Activated CD8-positive, alpha-beta memory T cell treated with anti-CD3 and anti-CD28 coated beads, Interleukin-2, amount 50 U/mL, for 4 hours (primary cell): ENCODE measurements around the gene DRG2.

Experiments used
- DNase-seq: peaks from one replicate; pipeline ENCODE4 v3.0.0-alpha.2; 2020

DRG2 gene, protein sequence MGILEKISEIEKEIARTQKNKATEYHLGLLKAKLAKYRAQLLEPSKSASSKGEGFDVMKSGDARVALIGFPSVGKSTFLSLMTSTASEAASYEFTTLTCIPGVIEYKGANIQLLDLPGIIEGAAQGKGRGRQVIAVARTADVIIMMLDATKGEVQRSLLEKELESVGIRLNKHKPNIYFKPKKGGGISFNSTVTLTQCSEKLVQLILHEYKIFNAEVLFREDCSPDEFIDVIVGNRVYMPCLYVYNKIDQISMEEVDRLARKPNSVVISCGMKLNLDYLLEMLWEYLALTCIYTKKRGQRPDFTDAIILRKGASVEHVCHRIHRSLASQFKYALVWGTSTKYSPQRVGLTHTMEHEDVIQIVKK

DNA sequence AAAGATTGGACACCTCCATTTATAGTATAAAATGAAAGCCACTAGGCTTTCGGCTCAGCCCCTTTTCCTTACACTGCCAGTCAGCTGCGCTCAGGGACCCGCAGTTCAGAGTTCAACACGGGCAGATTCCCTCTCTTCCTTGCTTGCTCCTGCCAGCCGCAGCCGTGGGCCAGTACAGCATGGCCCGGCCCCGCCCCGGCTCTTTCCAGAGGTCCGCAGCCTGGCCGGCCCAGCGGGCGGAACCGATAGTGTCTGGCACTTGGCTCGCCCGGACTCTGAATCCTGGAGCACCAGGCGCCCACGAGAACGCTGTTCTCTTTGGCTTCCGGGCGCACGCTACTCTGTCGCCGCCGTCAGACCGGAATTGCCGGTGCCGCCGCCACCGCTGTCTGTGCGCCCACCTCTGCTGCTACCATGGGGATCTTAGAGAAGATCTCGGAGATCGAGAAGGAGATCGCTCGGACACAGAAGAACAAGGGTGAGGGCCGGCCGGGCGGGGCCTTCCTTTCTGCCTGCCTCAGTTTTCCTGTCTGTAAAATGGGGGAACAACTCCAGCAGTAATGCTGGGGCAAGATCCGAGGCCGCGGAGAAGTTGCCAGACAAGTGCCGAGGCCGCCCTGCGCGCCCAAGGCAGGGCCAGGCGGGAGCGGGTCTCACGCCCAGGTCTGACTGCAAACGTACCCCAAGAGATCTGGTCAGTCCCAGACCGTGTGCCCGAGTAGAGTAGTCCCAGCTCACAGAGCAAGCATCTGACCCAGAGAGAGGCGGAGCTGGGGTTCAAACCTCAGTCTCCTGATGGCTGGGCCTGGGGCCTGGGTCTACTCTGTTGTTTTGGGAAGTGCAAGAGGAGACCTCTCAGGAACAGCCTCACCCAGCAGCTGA, at the start of gene DRG2:
Gene DRG2, plus strand, starts transcription at position 339 of the 882 bp plus-strand sequence. Its CDS starts 76 bp downstream, at position 415.
- DNase-seq, result peak; percentile 86

DNA sequence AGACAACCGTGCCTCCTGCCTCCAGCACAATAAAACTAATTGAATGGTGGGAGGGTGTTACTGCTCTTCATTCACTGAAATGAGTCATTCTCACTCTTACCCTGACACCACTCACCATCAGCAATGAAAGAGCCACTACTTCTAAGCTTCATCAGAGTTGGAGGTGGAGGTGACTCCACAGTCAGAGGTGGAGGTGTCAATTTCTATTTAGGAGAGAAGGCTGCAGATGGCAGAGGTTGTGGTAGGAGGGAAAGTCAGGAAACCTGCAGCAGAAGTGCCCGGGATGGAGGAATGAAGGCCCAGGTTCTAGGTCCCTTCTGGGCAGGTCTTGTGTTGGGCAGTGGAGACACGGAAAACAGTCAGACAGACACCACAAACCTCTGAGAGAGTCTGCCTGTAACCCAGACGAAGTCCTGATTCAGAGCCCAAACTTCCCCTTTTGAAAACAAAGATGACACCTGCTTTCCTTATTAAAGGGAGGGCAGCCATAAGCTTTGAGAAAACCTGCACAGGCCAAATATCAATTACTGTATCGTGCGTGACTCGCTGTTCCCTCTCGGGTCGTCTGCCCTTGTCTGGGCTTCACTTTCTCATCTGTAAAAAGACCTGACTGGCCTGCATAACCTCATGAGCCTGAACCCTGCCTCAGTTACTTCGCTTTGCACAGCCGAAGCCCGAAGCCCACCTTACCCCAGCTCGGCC, 49.4 kb upstream of the DRG2 start:
- DNase-seq, result no peak

DNA sequence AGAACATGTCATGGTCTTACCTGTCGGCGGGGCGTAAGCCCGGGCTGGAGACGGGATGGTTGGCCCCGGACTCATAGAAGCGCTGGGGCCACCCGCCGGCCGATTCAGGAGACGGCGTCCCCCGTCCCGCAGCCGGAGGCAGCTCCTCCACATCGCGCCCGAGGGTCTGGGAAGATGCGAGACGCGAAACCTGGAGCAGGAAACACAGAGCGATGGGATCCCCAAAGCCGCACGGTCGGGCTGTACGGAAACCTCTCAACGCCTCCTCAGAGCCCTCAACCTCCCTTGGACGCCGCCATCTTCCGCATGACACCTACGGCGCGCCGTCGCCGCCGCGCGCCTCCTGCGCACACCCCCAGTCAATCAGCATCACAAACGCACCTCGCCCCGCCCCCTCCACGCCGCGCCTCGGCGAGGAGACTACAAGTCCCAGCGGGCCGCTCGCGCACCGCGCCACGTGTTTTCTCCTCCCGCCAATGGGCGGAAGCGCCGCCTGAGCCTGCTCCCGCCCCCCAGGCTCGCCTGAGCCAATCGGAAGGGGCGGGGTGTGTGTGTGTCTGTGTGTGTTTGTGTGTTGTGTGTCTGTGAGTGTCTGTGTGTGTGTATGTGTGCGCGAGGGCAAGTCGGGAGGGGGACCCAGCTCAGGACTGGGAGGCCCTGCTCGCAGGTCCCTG, 48.8 kb upstream of the DRG2 start, which contains the start of the genes ATPAF2 and GID4:
Gene ATPAF2, minus strand, starts transcription at position 308 of the 674 bp plus-strand sequence. Its CDS starts 155 bp downstream, at position 153.
Gene GID4, plus strand, starts transcription at position 548 of the 674 bp plus-strand sequence. Its CDS starts 57 bp downstream, at position 605.
- peak; percentile 99 for DNase-seq

DNA sequence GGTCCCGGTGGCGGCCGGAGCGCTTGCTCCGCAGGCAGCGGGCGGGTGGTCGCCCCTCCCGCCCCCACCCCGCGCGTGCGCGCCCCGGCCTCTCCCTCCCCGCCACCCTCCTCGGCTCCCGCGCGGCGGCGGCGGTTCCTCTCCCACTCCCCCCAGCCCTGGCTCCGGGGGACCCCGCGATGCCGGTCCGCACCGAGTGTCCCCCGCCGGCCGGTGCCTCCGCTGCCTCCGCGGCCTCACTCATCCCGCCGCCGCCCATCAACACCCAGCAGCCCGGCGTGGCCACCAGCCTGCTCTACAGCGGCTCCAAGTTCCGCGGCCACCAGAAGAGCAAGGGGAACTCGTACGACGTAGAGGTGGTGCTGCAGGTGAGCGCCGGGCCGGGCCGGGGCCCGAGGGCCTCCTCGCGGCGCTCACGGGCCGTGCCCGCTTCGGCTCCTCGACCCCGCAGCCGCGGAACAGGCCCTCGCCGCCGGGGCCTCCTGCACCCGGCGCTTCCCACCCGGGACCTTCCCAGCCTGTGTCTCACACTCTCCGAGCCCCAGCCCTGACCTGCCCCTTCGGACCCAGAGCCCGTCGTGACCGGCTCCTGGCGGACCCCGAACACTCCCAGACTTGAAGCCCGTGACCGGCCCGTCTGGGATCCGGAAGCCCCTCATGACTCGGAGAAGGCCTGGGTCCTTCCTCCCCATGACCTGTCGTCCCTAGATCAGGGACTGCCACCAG, 48.0 kb upstream of the DRG2 start:
- no peak for DNase-seq

DNA sequence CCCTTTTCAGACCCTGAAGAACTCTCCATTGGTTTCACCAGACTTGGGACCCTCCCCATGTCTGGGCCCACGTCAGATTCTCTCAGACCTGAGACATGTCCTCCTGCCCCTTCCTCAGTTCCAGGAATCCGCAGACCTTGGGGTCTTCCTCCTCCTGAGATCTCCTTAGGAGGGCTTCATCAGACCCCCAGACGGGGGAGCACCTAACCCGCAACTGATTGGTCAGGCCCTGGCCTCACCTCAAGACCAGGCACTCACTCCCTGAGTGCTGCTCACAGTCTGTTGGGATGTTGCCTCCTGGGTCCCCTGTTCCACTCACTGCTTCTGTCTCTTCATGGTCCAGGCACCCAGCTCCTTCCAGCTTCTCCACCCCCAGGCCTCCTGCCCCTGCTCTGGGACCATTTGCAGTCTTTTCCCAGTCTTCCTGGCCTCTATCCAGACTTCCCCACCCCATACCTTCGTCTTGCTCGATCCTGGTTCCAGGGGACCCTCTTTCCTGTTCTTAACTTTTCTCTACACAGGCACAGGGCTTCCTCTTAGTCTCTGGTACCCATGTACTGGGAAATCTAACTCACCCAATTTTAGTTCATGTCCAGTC, 47.4 kb upstream of the DRG2 start:
- no peak for DNase-seq

DNA sequence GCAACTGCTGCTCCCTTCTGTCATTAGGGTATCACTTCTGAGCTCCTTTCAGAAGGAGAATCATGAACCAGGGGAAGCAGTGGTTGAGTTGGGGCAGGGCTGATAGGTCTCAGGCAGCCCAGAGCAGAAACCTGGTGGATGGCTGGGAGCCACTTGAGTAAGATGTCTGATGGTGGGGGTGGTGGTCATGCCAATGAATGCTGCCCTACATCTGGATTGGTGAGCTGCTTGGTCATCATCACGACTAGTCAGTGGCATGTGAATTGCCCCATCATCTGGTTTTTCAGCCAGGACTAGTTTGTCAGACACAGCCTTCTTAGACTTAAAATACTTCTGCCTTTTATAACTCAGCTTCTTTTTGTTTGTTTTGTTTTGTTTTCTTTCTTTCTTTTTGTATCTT, 46.0 kb upstream of the DRG2 start:
- DNase-seq, result no peak

DNA sequence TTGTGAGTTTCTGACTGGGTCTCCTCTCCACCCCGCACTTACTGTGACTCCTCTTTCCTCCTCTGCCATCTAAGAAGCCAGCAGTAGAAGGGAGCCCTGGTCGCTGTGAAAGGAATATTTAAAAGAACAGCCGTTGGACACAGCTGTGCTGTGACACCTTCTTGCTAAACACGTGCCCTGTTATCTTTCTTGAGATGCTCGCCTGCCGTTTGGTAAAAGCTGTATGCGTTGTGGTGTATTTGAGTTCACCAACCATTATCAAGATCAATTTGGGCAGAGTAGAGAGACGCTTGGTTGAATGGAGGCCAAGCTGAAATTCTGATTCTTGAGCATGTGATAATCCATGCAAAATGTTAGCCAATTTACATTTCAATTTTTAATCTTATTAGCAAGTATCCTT, 44.8 kb upstream of the DRG2 start:
- DNase-seq, result no peak

DNA sequence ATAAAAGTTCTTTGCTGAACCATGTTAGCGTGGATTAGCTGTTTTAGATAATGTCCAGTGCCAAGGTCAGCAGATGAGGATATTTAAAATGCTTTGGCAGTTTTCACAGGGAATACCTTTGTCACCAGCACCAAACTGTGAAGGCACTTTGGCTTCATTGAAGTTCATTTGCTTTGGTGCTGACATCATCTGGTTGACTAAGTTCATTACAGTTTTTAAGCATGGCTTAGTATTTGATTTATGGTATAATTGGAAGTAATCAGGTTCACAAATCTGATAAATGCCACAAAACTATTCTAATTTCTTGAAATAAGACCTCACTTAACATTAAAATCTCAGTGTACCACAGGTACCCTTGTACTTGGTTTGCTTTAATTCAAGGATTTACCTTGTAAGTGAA, 44.3 kb upstream of the DRG2 start:
- no peak for DNase-seq

DNA sequence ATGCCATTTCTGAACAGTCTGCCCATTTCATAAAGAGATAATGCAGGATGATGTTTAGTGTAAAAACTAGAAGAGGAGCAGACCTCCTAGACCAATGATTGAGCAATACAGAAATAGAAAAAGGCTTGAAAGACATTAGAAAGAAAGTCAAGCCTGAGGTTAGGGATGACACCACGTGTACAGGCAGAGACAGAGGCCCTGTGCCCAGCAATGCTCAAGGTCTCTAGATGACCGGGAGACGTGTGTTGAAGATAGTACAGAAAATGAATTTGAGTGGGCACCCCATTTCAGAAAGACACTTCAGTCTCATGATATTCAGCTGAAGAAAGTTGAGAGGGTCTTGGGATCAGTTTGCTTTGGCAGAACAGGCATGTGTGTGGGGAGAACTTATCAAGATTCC, 43.1 kb upstream of the DRG2 start:
- DNase-seq, result no peak

DNA sequence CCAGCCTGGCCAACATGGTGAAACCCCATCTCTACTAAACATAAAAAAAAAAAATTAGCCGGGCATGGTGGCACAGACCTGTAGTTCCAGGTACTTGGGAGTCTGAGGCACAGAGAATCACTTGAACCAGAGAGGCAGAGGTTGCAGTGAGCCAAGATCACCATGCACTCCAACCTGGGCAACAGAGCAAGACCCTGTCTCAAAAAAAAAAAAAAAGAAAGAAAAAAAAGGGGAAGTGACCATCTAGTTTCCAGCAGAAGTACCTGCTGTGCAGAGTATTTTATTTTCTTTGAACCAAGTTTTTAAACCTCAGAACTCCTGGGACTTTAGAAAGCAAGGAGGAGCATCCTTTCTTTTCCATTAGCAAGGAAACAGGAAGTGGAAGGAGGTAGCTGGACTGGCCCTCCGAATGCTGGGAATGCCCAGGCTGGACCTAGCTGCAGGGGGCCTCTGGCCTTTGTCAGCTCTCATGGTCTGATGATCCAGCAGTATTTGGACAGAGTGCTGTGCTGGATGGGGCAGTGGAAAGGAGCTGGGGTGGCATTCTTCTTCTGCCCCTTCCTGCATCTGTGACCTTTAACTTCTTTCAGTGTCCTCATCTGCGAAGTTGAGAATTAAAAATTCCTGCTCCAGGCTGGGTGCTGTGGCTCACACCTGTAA, 41.9 kb upstream of the DRG2 start:
- no peak for DNase-seq

DNA sequence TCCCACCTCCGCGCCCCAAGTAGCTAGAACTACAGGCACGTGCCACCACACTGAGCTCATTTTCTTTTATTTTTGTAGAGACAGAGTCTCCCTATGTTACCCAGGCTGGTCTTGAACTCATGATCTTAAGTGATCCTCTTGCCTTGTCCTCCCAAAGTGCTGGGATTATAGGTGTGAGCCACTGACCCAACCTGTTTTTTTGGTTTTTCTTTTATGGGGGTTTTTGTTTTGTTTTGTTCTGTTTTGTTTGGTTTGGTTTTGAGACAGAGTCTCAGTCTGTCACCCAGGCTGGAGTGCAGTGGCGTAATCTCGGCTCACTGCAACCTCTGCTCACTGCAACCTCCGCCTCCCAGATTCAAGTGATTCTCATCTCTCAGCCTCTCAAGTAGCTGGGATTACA, 32.2 kb upstream of the DRG2 start:
- no peak for DNase-seq

DNA sequence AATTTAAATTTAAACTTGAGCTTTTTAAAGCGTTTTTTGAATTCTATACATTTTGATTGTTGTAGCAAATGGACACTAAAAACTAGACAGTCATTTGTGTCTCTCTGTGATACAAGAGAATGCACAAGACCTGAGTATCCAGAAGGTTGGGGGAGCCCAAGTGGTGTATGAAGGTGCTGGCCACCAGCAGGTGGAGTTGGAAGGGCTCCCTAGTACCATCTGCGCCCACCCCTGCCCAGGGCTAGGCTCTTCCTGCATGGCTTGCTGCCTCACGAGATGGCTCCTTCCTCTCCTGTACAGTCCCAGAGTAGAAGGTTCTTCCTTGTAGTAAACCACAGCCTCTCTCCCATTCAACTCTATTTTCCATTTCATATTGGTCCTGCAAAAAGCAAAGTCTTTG, 31.5 kb upstream of the DRG2 start:
- no peak for DNase-seq

DNA sequence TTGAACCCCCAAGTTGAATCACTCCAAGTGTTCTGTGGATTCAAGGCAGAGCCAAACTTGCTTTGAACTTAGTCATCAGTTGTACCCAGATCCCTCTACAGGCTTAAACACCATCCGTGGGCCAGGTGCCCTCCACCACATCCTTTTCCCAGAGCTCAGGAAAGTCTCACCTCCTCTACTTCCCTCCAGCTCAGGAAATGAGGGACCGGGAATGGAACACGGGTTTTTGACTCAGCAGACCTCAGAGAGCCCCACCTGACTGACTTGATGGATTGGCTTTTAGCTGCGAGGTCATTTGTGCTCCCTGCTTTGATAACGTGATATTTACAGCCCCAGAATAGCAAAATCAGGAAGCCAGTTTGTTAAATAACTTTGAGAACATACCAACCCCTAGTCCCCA, 28.5 kb upstream of the DRG2 start:
- DNase-seq, result no peak

DNA sequence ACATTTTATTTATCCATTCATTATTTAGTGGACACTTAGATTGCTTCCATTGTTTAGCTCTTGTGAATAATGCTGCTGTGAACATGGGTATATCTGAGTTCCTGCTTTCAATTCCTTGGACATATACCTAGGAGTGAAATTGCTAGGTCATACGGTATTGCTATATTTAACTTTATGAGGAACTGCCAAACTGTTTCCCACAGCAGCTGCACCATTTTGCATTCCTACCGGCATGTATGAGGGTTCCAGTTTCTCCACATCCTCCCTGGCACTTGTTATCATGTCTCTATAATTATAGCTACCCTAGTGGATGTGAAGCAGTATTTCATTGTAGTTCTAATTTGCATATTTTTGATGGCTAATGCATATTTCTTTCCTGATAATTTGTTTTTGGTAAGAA, 23.7 kb upstream of the DRG2 start:
- no peak for DNase-seq

DNA sequence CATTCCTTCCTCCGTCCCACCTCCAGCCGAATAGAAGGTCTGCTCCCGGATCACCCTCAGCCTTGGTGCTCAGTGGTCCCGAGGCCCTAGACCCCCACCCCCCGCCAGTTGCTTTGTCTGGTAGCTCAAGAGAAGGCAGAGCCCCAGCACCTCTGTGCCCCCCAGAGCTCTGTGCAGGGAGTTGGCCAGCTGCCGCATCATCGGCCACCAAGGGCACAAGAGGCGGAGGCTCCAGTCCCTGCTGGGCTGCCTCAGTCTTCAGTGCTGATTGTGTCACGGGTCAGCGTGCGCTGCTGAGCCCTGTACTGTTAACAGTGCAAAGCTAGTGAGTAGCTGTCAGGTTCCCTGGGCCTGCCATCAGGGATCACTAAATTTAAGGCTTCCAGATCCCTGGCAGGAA, 22.2 kb upstream of the DRG2 start:
- DNase-seq, result no peak

DNA sequence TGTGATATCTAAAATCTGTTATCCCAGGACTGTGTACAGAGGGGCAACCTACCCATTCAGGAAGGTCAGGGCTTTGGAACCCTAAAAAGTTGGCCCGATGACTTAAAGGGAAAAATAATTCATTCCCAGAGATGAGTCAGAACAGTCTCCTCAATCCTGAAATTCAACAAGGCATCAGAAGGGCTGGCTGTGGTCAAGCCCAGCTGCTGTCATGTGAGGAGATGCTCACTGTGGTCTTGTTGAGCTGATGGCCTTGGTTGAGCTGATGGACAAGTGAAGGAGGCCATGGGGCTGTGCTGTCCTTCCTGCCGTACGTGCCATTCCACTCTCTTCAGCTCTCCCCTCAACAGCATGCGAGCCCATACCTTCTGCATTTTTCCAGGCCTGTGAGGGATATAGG, 20.9 kb upstream of the DRG2 start:
- DNase-seq, result no peak

DNA sequence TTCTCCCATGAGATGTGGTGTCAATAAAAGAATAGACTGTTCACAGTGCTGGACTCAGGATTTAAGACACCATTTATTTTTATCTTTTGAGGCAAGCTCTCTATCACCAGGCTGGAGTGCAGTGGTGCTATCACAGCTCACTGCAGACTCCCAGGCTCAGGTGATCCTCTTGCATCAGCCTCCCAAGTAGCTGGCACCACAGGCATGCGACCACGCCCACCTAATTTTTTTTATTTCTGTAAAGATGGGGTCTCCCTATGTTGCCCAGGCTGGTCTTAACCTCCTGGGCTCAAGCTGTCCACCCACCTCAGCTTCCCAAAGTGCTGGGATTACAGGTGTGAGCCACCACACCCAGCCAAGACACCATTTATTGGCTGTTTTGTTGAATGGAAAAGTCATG, 18.6 kb upstream of the DRG2 start:
- DNase-seq, result no peak

DNA sequence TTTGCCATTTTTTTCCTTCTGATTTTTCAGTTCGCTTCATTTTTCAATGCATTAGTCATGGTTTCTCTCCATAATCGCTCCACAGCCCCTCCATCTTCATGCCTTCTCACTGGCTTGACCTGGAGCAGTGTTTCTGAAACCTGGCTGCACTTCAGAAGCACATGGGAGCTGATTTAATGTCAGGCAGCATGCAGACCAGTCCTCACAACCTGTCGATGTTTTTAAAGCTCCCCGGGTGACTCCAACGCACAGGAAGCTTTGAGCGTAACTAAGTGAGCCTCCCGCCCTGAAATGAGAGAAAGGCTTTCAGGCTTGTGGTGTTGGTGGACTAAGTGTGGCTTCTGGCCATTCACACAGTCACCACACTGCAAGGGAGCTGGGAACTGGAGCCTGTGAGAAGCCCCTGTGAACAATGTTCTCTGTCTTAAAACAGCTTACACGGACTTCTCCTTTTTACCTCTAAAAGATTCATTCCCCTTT, 16.8 kb upstream of the DRG2 start:
- DNase-seq, result no peak

DNA sequence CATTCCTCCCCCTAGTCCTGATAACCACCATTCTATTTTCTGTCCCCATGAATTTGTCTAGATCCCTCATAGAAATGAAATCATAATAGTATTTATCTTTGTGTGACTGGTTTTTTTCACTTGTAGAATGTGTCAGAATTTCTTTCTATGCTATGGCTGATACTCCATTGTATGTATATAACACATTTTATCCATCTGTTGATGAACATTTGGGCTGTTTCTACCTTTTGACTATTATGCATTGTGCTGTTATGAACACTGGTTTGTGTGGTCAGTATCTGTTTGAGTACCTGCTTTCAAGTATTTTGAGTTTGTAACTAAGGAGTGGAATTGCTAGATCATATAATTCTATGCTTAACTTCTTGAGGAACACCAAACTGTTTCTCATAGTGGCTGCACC, 16.0 kb upstream of the DRG2 start:
- DNase-seq, result no peak

DNA sequence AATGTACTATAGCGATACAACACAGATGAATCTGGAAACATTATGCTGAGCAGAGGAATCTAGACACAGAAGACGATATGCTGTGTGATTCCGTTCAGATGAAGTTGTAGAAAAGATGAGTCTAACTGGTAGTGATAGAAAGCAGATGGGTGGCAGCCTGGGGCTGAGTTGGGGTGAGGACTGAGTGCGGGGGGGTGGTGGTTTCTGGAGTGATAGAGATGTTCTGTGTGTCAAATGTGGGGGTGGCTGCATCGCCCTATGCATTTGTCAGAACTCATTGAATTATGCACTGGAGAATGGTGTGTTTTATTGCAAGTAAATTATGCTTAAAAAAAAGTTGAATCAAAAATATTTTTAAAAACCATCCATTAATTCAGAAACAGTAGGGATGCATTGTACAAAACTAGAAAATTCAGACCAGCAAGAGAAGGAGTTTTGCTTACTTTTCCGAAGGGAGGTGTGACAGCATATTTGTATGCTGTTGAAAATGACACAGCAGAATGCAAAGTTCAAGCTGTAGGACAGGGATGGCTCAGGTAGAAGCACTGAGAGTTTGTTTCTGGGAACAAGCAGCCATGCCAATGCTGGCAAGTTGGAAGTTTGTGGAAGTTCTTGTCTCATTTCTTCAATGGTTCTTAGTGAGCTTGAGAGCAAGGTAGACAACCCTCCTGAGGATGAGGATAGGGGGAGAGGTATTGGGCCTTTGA, 13.0 kb upstream of the DRG2 start:
- DNase-seq, result no peak
